HEK293 (cell line): ENCODE data around the gene CRTC2.
A peak's percentile ranks its signal among the peaks of the same experiment; 100 is the strongest.

ENCODE experiments used
- CTCF ChIA-PET: fragments of 350-600 bp; formaldehyde crosslinking; extraction: SDS; loops from one replicate; lab custom pipeline; 2021; ENCODE audit warnings: antibody characterized with exemption; lab: Yijun Ruan, JAX
- POLR2A ChIA-PET: fragments of 300-600 bp; formaldehyde crosslinking; extraction: SDS; loops from one replicate; lab custom pipeline; 2020; ENCODE audit warnings: antibody characterized with exemption, inconsistent platforms; lab: Yijun Ruan, JAX
- H3K27ac ChIP-seq: fragments of 200-500 bp; sonication (Bioruptor generic); 2 replicates; pipeline ENCODE4 v1.5.1; 2014; ENCODE audit warnings: low read depth, low read length, control low read depth, inconsistent platforms; ENCODE audit errors: extremely low read depth
- H3K36me3 ChIP-seq, 2 experiments: fragments of 200-500 bp in 1 of 2; sonication (Bioruptor generic) in 1 of 2; 1 replicate in 1 of 2; 2 replicates in 1 of 2; pipeline ENCODE4 v1.5.1; 2014 to 2017; ENCODE audit warnings: inconsistent platforms in 2 of 2, low read length in 2 of 2; ENCODE audit not compliant: control insufficient read depth in 2 of 2, insufficient read depth in 1 of 2
- H3K4me1 ChIP-seq: fragments of 200-500 bp; sonication (Bioruptor generic); 2 replicates; pipeline ENCODE4 v1.5.1; 2014; ENCODE audit warnings: mild to moderate bottlenecking, low read length, inconsistent platforms; ENCODE audit not compliant: control insufficient read depth, insufficient read depth
- H3K4me3 ChIP-seq: 2 replicates; pipeline ENCODE4 v1.5.1; 2011; ENCODE audit warnings: low read depth, mild to moderate bottlenecking, control low read depth, low read length, moderate library complexity
- H3K9me3 ChIP-seq: fragments of 200-500 bp; sonication (Bioruptor generic); 2 replicates; pipeline ENCODE4 v1.5.1; 2014; ENCODE audit warnings: low read depth, low read length, inconsistent platforms; ENCODE audit not compliant: control insufficient read depth, insufficient read depth
- BCL11B ChIP-seq: fragments of 450-650 bp; formaldehyde crosslinking; IDR thresholded peaks from 2 replicates; pipeline ENCODE4 v1.5.1; 2016; ENCODE audit warnings: low read depth, missing biosample characterization, missing genetic modification characterization
- HOXA7 ChIP-seq: sonication (generic); formaldehyde crosslinking; IDR thresholded peaks from 2 replicates; pipeline ENCODE4 v1.8.1; 2022; ENCODE audit warnings: missing genetic modification reagents, borderline replicate concordance
- KLF9 ChIP-seq: fragments of 450-650 bp; formaldehyde crosslinking; IDR thresholded peaks from 2 replicates; pipeline ENCODE4 v1.5.1; 2016; ENCODE audit warnings: missing biosample characterization, missing genetic modification characterization, low read depth
- SP2 ChIP-seq: fragments of 450-650 bp; formaldehyde crosslinking; IDR thresholded peaks from 2 replicates; pipeline ENCODE4 v1.5.1; 2016; ENCODE audit warnings: missing biosample characterization, missing genetic modification characterization
- ZBTB48 ChIP-seq: fragments of 450-650 bp; formaldehyde crosslinking; IDR thresholded peaks from 2 replicates; pipeline ENCODE4 v1.5.1; 2016; ENCODE audit warnings: missing biosample characterization, missing genetic modification characterization
- ZBTB8A ChIP-seq: fragments of 450-650 bp; formaldehyde crosslinking; IDR thresholded peaks from 2 replicates; pipeline ENCODE4 v1.5.1; 2016; ENCODE audit warnings: missing biosample characterization, missing genetic modification characterization
- ZFP69B ChIP-seq: fragments of 450-650 bp; formaldehyde crosslinking; IDR thresholded peaks from 2 replicates; pipeline ENCODE4 v1.5.1; 2016; ENCODE audit warnings: missing biosample characterization, missing genetic modification characterization
- ZNF16 ChIP-seq: fragments of 450-650 bp; formaldehyde crosslinking; IDR thresholded peaks from 2 replicates; pipeline ENCODE4 v1.5.1; 2016; ENCODE audit warnings: low read depth, missing biosample characterization, missing genetic modification characterization
- ZNF266 ChIP-seq: fragments of 450-650 bp; formaldehyde crosslinking; IDR thresholded peaks from 2 replicates; pipeline ENCODE4 v1.5.1; 2016; ENCODE audit warnings: missing biosample characterization, missing genetic modification characterization, low read depth
- ZNF292 ChIP-seq: fragments of 450-650 bp; formaldehyde crosslinking; IDR thresholded peaks from 2 replicates; pipeline ENCODE4 v1.5.1; 2016; ENCODE audit warnings: low read depth, missing biosample characterization, missing genetic modification characterization, borderline replicate concordance
- ZNF37A ChIP-seq: fragments of 450-650 bp; IDR thresholded peaks from 2 replicates; pipeline ENCODE4 v1.5.1; 2018; ENCODE audit warnings: missing biosample characterization, missing genetic modification characterization
- ZNF423 ChIP-seq: fragments of 450-650 bp; formaldehyde crosslinking; IDR thresholded peaks from 2 replicates; pipeline ENCODE4 v1.5.1; 2016; ENCODE audit warnings: missing biosample characterization, missing genetic modification characterization
- ZNF426 ChIP-seq: fragments of 450-650 bp; formaldehyde crosslinking; IDR thresholded peaks from 2 replicates; pipeline ENCODE4 v1.5.1; 2017; ENCODE audit warnings: missing biosample characterization, missing genetic modification characterization, mild to moderate bottlenecking, inconsistent platforms, moderate library complexity
- ZNF664 ChIP-seq: fragments of 450-650 bp; formaldehyde crosslinking; IDR thresholded peaks from 2 replicates; pipeline ENCODE4 v1.5.1; 2016; ENCODE audit warnings: missing biosample characterization, missing genetic modification characterization
- TF ChIP-seq, protein P1 (sequence below): fragments of 450-650 bp; formaldehyde crosslinking; IDR thresholded peaks from 2 replicates; pipeline ENCODE4 v1.5.1; 2016; ENCODE audit warnings: missing biosample characterization, missing genetic modification characterization
- TF ChIP-seq, protein P2 (sequence below): fragments of 450-650 bp; formaldehyde crosslinking; IDR thresholded peaks from 2 replicates; pipeline ENCODE4 v1.5.1; 2016; ENCODE audit warnings: missing biosample characterization, missing genetic modification characterization
- TF ChIP-seq, protein P3 (sequence below): fragments of 450-650 bp; formaldehyde crosslinking; IDR thresholded peaks from 2 replicates; pipeline ENCODE4 v1.5.0; 2017; ENCODE audit warnings: missing biosample characterization, missing genetic modification characterization, borderline replicate concordance
- TF ChIP-seq, protein P4 (sequence below): fragments of 450-650 bp; formaldehyde crosslinking; IDR thresholded peaks from 2 replicates; pipeline ENCODE4 v1.5.1; 2016; ENCODE audit warnings: missing biosample characterization, missing genetic modification characterization
- TF ChIP-seq, protein P5 (sequence below): fragments of 450-650 bp; formaldehyde crosslinking; IDR thresholded peaks from 2 replicates; pipeline ENCODE4 v1.5.1; 2016; ENCODE audit warnings: missing biosample characterization, missing genetic modification characterization

Gene CRTC2

DNA sequence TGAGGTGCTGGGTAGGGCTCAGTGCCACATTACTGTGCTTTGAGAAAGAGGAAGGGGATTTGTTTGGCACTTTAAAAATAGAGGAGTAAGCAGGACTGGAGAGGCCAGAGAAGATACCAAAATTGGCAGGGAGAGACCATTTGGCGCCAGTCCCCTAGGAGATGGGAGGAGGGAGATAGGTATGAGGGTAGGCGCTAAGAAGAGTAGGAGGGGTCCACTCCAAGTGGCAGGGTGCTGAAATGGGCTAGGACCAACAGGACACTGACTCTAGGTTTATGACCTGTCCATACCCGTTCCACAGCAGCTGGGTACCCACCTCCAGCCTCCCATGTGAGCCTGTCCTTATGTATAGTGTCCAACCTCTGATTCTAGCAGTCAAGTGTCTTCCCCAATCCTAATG is 1.0 kb upstream of the CRTC2 start:
- H3K27ac ChIP-seq: peak overlapping the region; percentile 24
- no peak overlapping the region for H3K4me3 ChIP-seq
- CTCF ChIA-PET: interaction anchor here (0.7 to 1.2 kb wide), 3 partner anchors 13 to 1939 kb away, joined by 3 to 4 read pairs (median 3); partner anchors contain the start of genes DENND4B and RAB13
- TF ChIP-seq, protein P1, sequence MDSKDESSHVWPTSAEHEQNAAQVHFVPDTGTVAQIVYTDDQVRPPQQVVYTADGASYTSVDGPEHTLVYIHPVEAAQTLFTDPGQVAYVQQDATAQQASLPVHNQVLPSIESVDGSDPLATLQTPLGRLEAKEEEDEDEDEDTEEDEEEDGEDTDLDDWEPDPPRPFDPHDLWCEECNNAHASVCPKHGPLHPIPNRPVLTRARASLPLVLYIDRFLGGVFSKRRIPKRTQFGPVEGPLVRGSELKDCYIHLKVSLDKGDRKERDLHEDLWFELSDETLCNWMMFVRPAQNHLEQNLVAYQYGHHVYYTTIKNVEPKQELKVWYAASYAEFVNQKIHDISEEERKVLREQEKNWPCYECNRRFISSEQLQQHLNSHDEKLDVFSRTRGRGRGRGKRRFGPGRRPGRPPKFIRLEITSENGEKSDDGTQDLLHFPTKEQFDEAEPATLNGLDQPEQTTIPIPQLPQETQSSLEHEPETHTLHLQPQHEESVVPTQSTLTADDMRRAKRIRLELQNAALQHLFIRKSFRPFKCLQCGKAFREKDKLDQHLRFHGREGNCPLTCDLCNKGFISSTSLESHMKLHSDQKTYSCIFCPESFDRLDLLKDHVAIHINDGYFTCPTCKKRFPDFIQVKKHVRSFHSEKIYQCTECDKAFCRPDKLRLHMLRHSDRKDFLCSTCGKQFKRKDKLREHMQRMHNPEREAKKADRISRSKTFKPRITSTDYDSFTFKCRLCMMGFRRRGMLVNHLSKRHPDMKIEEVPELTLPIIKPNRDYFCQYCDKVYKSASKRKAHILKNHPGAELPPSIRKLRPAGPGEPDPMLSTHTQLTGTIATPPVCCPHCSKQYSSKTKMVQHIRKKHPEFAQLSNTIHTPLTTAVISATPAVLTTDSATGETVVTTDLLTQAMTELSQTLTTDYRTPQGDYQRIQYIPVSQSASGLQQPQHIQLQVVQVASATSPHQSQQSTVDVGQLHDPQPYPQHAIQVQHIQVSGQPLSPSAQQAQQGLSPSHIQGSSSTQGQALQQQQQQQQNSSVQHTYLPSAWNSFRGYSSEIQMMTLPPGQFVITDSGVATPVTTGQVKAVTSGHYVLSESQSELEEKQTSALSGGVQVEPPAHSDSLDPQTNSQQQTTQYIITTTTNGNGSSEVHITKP (tag by site-specific recombination): peak; percentile 97
- TF ChIP-seq ZNF664 (tag by site-specific recombination) (no peak), ZFP69B (peak; percentile 22; the same call in 1 of the 2 replicates)
- H3K36me3 ChIP-seq: peaks cover 0 to 43% of the 10 kb centered on the region in 2 experiments; a peak in 2 of 3 replicates
- H3K4me1 ChIP-seq: peaks cover 13% of the 10 kb centered on the region; the same call in 1 of the 2 replicates
- POLR2A ChIA-PET: interaction anchor here (1.3 to 2.0 kb wide), 6 partner anchors 8 to 31 kb away, joined by 4 to 32 read pairs (median 13); partner anchors contain the start of genes CREB3L4, DENND4B, JTB and RPS27
- no peaks in the 10 kb centered on the region for H3K9me3 ChIP-seq

DNA sequence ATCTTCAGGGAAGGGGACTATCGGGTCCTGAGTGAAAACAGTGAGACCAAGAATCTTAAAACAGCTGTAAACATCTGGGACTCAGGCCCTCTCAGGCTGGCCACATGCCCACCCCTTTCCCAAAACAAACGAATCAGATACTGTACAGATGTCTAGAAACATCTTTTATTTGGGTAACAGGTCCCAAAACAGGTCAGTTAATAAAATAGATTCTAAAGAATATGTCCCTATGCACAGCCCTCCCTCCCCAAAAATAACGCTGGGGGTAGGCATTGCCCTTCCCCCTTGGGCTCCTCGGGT is 499 bp upstream of the CRTC2 start:
- ChIA-PET CTCF (interaction anchor here (0.7 to 1.3 kb wide), 4 partner anchors 12 to 1939 kb away, joined by 3 to 4 read pairs (median 3); partner anchors contain the start of genes DENND4B and RAB13), POLR2A (interaction anchor here (0.6 to 2.0 kb wide), 13 partner anchors 8 to 366 kb away, joined by 3 to 32 read pairs (median 5); partner anchors contain the start of genes ATP8B2, CREB3L4, DENND4B and JTB)
- Histone ChIP-seq H3K27ac (peak overlapping the region; percentile 24; the same call in 1 of the 2 replicates), H3K9me3 (no peaks in the 10 kb centered on the region), H3K36me3 (peaks cover 0 to 48% of the 10 kb centered on the region in 2 experiments; a peak in 2 of 3 replicates), H3K4me3 (no peak overlapping the region), H3K4me1 (peaks cover 13% of the 10 kb centered on the region; the same call in 1 of the 2 replicates)
- TF ChIP-seq ZNF37A: no peak
- no peak for TF ChIP-seq ZNF266 (tag by site-specific recombination)
- TF ChIP-seq HOXA7 (CRISPR knock-in tag): no peak
- TF ChIP-seq, protein P2, sequence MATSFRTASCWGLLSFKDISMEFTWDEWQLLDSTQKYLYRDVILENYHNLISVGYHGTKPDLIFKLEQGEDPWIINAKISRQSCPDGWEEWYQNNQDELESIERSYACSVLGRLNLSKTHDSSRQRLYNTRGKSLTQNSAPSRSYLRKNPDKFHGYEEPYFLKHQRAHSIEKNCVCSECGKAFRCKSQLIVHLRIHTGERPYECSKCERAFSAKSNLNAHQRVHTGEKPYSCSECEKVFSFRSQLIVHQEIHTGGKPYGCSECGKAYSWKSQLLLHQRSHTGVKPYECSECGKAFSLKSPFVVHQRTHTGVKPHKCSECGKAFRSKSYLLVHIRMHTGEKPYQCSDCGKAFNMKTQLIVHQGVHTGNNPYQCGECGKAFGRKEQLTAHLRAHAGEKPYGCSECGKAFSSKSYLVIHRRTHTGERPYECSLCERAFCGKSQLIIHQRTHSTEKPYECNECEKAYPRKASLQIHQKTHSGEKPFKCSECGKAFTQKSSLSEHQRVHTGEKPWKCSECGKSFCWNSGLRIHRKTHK: no peak
- TF ChIP-seq ZBTB8A (tag by site-specific recombination): no peak
- TF ChIP-seq BCL11B (tag by site-specific recombination): no peak
- TF ChIP-seq, protein P3, sequence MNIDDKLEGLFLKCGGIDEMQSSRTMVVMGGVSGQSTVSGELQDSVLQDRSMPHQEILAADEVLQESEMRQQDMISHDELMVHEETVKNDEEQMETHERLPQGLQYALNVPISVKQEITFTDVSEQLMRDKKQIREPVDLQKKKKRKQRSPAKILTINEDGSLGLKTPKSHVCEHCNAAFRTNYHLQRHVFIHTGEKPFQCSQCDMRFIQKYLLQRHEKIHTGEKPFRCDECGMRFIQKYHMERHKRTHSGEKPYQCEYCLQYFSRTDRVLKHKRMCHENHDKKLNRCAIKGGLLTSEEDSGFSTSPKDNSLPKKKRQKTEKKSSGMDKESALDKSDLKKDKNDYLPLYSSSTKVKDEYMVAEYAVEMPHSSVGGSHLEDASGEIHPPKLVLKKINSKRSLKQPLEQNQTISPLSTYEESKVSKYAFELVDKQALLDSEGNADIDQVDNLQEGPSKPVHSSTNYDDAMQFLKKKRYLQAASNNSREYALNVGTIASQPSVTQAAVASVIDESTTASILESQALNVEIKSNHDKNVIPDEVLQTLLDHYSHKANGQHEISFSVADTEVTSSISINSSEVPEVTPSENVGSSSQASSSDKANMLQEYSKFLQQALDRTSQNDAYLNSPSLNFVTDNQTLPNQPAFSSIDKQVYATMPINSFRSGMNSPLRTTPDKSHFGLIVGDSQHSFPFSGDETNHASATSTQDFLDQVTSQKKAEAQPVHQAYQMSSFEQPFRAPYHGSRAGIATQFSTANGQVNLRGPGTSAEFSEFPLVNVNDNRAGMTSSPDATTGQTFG: no peak
- TF ChIP-seq ZNF423 (tag by site-specific recombination): no peak
- TF ChIP-seq, protein P4, sequence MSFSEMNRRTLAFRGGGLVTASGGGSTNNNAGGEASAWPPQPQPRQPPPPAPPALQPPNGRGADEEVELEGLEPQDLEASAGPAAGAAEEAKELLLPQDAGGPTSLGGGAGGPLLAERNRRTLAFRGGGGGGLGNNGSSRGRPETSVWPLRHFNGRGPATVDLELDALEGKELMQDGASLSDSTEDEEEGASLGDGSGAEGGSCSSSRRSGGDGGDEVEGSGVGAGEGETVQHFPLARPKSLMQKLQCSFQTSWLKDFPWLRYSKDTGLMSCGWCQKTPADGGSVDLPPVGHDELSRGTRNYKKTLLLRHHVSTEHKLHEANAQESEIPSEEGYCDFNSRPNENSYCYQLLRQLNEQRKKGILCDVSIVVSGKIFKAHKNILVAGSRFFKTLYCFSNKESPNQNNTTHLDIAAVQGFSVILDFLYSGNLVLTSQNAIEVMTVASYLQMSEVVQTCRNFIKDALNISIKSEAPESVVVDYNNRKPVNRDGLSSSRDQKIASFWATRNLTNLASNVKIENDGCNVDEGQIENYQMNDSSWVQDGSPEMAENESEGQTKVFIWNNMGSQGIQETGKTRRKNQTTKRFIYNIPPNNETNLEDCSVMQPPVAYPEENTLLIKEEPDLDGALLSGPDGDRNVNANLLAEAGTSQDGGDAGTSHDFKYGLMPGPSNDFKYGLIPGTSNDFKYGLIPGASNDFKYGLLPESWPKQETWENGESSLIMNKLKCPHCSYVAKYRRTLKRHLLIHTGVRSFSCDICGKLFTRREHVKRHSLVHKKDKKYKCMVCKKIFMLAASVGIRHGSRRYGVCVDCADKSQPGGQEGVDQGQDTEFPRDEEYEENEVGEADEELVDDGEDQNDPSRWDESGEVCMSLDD (tag by site-specific recombination): no peak
- TF ChIP-seq SP2 (tag by site-specific recombination): no peak
- TF ChIP-seq KLF9 (tag by site-specific recombination): no peak
- TF ChIP-seq ZNF292 (tag by site-specific recombination): no peak
- TF ChIP-seq, protein P5, sequence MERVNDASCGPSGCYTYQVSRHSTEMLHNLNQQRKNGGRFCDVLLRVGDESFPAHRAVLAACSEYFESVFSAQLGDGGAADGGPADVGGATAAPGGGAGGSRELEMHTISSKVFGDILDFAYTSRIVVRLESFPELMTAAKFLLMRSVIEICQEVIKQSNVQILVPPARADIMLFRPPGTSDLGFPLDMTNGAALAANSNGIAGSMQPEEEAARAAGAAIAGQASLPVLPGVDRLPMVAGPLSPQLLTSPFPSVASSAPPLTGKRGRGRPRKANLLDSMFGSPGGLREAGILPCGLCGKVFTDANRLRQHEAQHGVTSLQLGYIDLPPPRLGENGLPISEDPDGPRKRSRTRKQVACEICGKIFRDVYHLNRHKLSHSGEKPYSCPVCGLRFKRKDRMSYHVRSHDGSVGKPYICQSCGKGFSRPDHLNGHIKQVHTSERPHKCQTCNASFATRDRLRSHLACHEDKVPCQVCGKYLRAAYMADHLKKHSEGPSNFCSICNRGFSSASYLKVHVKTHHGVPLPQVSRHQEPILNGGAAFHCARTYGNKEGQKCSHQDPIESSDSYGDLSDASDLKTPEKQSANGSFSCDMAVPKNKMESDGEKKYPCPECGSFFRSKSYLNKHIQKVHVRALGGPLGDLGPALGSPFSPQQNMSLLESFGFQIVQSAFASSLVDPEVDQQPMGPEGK: no peak
- no peak for TF ChIP-seq ZNF426 (tag by site-specific recombination)
- TF ChIP-seq ZNF16 (tag by site-specific recombination): no peak
- no peak for TF ChIP-seq ZBTB48 (tag by site-specific recombination)
